Colonic mucosa (tissue), 4 donors: ENCODE results near the gene COX17. TPM values are rescaled to one million over a fixed set of nuclear protein-coding genes. Genes with fewer than 3 reads are reported as not detected.
A peak's percentile ranks its signal among the peaks of the same experiment; 100 is the strongest.

Experiments used
- DNase-seq: peaks from one replicate; pipeline ENCODE4 v3.0.0-alpha.2; 2020
- H3K27ac ChIP-seq: fragments of 200-600 bp; one replicate; pipeline ENCODE4 v1.8.0; 2021
- H3K27me3 ChIP-seq: fragments of 200-600 bp; one replicate; pipeline ENCODE4 v1.8.0; 2021
- H3K36me3 ChIP-seq: fragments of 200-600 bp; one replicate; pipeline ENCODE4 v1.8.0; 2021
- H3K4me1 ChIP-seq: fragments of 200-600 bp; one replicate; pipeline ENCODE4 v1.8.0; 2021; ENCODE audit warnings: mild to moderate bottlenecking
- H3K4me3 ChIP-seq: fragments of 200-600 bp; one replicate; pipeline ENCODE4 v1.8.0; 2021
- H3K9ac ChIP-seq, 2 donors: one replicate each; pipeline ENCODE4 v1.7.0; 2013; ENCODE audit warnings: control low read depth in 2 of 2, low read depth in 2 of 2, low read length in 2 of 2
- H3K9me3 ChIP-seq: fragments of 200-600 bp; one replicate; pipeline ENCODE4 v1.8.0; 2021
- intact Hi-C: fragments of 100-400 bp; cut with DNase I; formaldehyde crosslinking; loops from one replicate; pipeline ENCODE4 v1.14.1; 2022
- total RNA-seq, 2 donors: library from RNA; stranded (reverse); fragmentation: NEBNext Ultra II Directional in 1 of 2; extraction: Animal tissue kit (Norgen Biotek cat#: 25700) in 1 of 2; gene quantifications; one replicate each; pipeline ENCODE4 v1.2.1, GENCODE V29; 2021
- TF ChIP-seq, protein P1 (sequence below): fragments of 200-600 bp; IDR thresholded peaks from one replicate; pipeline ENCODE4 v1.8.0; 2022; ENCODE audit warnings: antibody characterized with exemption, mild to moderate bottlenecking
- donor health status: healthy.
- donor health status: DM: no; HTN: no; CAD: no.
- donor health status: DM: no; HTN: no; CAD: no.

Gene COX17
- total RNA-seq, 2 donors from 2014 or later = 53.5 to 64.5 TPM

DNA sequence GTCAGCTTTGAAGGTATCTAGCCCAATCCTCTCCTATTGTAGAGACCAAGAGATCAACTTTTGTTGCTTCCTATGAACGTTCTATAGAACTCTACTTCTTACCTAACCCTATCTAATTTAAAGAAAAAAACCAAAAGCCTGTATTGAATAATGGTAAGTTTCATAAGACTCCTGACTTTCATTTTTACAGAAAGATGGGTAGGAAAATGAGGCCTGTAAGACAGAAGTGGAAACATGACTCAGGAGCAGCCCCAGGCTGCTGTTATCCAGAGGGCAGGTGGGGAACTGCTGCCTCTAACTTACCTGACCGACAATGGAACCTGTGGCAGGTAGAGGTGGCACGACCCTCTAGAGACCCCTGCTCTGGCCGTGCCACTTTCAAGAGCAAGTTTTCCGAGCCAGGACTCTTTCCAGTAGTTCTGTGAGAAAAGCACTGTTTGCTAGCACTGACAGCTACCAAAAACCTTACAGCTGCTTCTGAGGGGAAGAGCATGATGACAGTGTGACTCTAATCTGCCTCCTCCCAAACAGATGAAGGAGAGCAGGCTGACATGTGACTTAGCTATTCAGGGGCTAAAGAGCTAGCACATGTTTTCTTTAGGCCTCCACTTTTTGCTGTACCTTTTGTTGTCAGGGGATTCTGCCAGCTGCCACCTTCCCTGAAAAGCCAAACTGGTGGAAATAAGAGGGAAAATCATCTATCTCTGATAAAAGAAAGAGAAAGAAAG, 34.3 kb downstream of the COX17 start:
- Histone ChIP-seq H3K27ac (no peak overlapping the region), H3K9me3 (no peaks in the 10 kb centered on the region), H3K4me3 (no peak overlapping the region), H3K4me1 (no peaks in the 10 kb centered on the region), H3K9ac (no peak overlapping the region), H3K36me3 (no peaks in the 10 kb centered on the region), H3K27me3 (no peaks in the 10 kb centered on the region)
- intact Hi-C loops = no loop called here
- DNase-seq = no peak
- TF ChIP-seq, protein P1, sequence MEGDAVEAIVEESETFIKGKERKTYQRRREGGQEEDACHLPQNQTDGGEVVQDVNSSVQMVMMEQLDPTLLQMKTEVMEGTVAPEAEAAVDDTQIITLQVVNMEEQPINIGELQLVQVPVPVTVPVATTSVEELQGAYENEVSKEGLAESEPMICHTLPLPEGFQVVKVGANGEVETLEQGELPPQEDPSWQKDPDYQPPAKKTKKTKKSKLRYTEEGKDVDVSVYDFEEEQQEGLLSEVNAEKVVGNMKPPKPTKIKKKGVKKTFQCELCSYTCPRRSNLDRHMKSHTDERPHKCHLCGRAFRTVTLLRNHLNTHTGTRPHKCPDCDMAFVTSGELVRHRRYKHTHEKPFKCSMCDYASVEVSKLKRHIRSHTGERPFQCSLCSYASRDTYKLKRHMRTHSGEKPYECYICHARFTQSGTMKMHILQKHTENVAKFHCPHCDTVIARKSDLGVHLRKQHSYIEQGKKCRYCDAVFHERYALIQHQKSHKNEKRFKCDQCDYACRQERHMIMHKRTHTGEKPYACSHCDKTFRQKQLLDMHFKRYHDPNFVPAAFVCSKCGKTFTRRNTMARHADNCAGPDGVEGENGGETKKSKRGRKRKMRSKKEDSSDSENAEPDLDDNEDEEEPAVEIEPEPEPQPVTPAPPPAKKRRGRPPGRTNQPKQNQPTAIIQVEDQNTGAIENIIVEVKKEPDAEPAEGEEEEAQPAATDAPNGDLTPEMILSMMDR = no peak

DNA sequence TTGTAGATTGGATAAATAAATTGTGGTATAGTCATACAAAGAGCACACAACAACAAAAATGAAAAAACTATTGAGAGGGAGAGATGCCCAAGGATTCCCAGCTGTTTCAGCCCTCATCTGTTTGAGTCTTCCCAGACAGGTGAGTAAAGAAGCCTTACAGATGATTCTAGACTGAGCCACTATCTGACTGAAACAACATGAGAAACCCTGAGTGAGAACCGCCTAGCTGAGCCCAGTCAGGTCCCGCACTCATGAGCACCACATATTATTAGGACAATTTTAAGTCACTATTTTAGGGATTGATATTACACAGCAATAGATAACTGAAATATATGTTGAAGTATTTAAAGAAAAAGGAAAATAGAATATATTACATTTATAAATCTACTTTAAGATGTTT, 35.8 kb downstream of the COX17 start:
- Histone ChIP-seq H3K4me3 (no peak overlapping the region), H3K27me3 (no peaks in the 10 kb centered on the region), H3K27ac (no peak overlapping the region), H3K9me3 (no peaks in the 10 kb centered on the region), H3K9ac (no peak overlapping the region), H3K36me3 (no peaks in the 10 kb centered on the region), H3K4me1 (no peaks in the 10 kb centered on the region)
- intact Hi-C loops = no loop called here
- no peak for DNase-seq
- TF ChIP-seq, protein P1 = no peak

DNA sequence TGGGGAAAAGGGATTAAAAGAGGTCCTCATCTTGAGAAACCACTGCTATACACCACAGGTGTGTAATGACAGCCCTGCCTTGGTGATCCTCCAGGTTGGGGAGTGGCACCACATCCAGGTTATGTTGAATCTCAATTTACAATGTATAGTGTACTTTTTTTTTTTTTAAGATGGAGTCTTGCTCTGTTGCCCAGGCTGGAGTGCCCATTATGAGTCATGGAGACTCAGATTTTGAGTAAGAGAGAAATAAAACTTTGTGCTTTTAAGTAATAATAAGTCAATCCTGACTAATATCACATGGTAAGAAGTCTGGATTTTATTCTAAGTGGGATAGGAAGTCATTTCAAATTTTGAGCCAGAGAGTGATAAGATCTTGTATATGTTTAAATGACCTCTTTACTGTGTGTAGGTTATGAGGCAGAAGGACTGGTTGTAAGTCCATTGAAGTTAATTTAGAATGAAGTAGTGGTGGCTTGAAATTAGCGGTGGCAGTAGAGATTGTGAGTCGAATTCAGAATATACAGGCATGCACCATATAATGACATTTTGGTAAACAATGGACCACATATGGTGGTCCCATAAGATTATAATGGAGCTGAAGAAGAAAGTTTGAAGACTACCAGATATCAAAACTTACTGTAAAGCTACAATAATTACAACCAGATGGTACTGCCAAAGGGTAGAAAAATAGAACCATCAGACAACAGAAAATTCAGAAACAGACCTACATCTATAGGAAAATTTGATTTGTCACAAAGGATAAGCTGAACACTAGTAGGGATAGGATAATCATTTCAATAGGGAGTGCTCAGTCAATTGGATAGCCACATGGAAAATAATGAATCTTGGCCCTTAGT, 37.5 kb downstream of the COX17 start:
- no peak overlapping the region for H3K4me3 ChIP-seq
- H3K27me3 ChIP-seq = no peaks in the 10 kb centered on the region
- no peaks in the 10 kb centered on the region for H3K4me1 ChIP-seq
- intact Hi-C loops = no loop called here
- no peaks in the 10 kb centered on the region for H3K9me3 ChIP-seq
- H3K9ac ChIP-seq = no peak overlapping the region
- DNase-seq = no peak
- H3K27ac ChIP-seq = no peak overlapping the region
- H3K36me3 ChIP-seq = no peaks in the 10 kb centered on the region
- TF ChIP-seq, protein P1 = no peak

DNA sequence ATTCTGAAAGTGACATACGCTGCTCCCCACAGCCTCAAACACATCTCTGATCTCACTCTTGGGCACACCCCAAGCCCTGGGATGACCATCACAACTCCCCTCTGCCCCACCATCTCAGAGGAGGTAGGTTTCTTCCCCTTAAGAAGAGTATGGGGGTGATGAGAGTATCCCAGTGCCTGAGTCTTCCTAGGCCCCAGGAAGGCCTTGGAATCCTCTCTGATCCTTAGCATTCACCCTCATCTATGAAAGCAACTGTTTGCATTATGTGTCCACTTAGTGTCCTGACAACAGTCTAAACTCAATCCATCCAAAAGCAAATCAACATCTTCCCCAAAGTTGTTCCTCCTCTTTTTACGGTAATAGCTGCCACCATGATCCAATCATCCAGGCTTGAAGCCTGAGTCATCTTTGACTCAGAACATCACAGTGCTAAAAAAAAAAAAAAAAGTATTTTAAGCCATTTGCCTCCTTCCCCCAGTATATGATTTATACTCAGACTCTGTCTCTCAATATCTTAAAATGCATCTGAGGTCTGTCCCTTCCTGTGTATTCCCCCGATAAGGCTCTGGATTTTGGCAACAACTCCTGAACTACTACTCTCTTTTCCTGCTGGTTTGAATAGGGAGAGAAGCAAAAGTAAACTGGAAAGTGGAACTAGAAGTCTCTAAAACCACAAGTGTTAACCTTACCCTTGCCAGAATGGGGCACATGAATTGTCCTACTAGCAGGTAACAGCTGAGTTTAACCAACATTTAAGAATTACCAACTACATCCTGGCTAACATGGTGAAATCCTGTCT, 39.3 kb downstream of the COX17 start:
- Histone ChIP-seq H3K36me3 (no peaks in the 10 kb centered on the region), H3K27ac (peak overlapping the region; percentile 59), H3K9ac (no peak overlapping the region), H3K4me1 (no peaks in the 10 kb centered on the region), H3K27me3 (no peaks in the 10 kb centered on the region), H3K4me3 (no peak overlapping the region), H3K9me3 (no peaks in the 10 kb centered on the region)
- intact Hi-C loops = no loop called here
- no peak for DNase-seq
- TF ChIP-seq, protein P1 = no peak

DNA sequence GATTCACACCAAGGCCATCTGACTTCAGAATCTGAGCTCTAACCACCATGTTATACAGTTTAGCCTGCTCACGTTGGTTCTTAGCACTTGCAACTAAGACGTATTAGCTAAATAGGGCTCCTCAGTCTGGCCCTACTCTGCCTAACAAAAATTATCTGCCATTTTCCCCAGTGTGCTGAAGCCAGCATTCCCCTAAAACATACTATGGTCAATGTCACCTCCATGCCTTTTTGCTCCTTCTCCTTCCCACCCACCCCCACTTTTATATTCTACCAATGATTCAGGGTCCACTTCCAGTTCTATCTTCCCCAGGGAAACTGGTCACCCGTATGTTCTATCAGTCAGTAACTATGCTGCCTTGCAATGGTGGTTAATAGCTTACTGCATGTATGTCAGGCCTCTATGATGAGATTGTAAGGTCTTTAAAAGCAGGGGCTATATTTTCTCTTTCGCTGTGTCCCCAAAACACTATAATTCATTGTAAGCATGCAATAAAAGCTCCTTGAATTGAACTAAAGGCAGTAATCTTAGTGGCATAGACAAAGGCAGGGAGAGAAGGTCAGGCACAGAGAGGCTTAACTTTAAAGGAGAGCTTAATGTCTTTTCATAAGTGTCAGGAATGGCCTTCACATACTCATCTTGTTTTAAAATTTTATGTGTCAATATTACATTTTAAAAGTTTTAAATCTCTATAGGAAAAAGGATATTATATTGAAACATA, 40.2 kb downstream of the COX17 start:
- Histone ChIP-seq H3K27me3 (no peaks in the 10 kb centered on the region), H3K9me3 (no peaks in the 10 kb centered on the region), H3K36me3 (no peaks in the 10 kb centered on the region), H3K9ac (no peak overlapping the region), H3K27ac (peak overlapping the region; percentile 59), H3K4me1 (no peaks in the 10 kb centered on the region), H3K4me3 (no peak overlapping the region)
- intact Hi-C loops = no loop called here
- no peak for DNase-seq
- TF ChIP-seq, protein P1 = no peak
